Tibial nerve (tissue), 4 donors: ENCODE results near the gene SEMA5B. TPM values are rescaled to one million over a fixed set of nuclear protein-coding genes. Genes with fewer than 3 reads are reported as not detected.

Experiments used
- DNase-seq, 2 donors: peaks; one replicate each; pipeline ENCODE4 v3.0.0-alpha.2; 2019; ENCODE audit warnings: low spot score in 2 of 2
- H3K27ac ChIP-seq, 4 donors: fragments of 200-600 bp; sonication (generic) in 3 of 4; one replicate each; pipeline ENCODE4 v1.5.1; 2017 to 2019; ENCODE audit warnings: mild to moderate bottlenecking in 1 of 4
- H3K27me3 ChIP-seq, 2 donors: fragments of 200-600 bp; sonication (generic) in 1 of 2; one replicate each; pipeline versions ENCODE4 v1.5.1 to v1.6.0; 2017 to 2019
- H3K36me3 ChIP-seq, 3 donors: fragments of 200-600 bp; sonication (generic); one replicate each; pipeline ENCODE4 v1.5.1; 2018 to 2019
- H3K4me1 ChIP-seq, 4 donors: fragments of 200-600 bp; sonication (generic) in 3 of 4; one replicate each; pipeline ENCODE4 v1.5.1; 2017 to 2019
- H3K4me3 ChIP-seq, 4 donors: fragments of 200-600 bp; sonication (generic) in 3 of 4; one replicate each; pipeline ENCODE4 v1.5.1; 2017 to 2019; ENCODE audit warnings: mild to moderate bottlenecking in 1 of 4, moderate library complexity in 1 of 4
- H3K9me3 ChIP-seq, 4 donors: fragments of 200-600 bp; sonication (generic) in 3 of 4; one replicate each; pipeline ENCODE4 v1.5.1; 2017 to 2019
- CTCF ChIP-seq, 5 experiments: fragments of 200-600 bp in 3 of 5; fragments of 450-650 bp in 2 of 5; sonication (generic) in 3 of 5; IDR thresholded peaks; one replicate each; pipeline ENCODE4 v1.5.1; 2016 to 2019; ENCODE audit warnings: antibody characterized with exemption in 5 of 5, mild to moderate bottlenecking in 3 of 5, moderate library complexity in 2 of 5
- EP300 ChIP-seq, 2 donors: sonication (generic); formaldehyde crosslinking; IDR thresholded peaks; one replicate each; pipeline ENCODE4 v1.6.1; 2017; ENCODE audit warnings: antibody characterized with exemption in 2 of 2, mild to moderate bottlenecking in 1 of 2
- POLR2A ChIP-seq, 2 donors: fragments of 450-650 bp; IDR thresholded peaks; one replicate each; pipeline ENCODE4 v1.6.1; 2017; ENCODE audit warnings: antibody characterized with exemption in 2 of 2, mild to moderate bottlenecking in 2 of 2, moderate library complexity in 2 of 2
- WGBS, 2 donors: methylation state at CpG; one replicate each; pipeline ENCODE4 v1.1.5; 2018; 5-methylcytosine and 5-hydroxymethylcytosine counted together
- total RNA-seq, 4 donors: library from RNA; depleted of rRNA; stranded (reverse); fragments of >200 nt; gene quantifications; one replicate each; pipeline ENCODE4 v1.1.0, GENCODE V29; 2016

SEMA5B gene
- total RNA-seq, 4 donors from 2014 or later = 6.7 to 19.7 (median 13.1) TPM

- Histone ChIP-seq H3K4me3 (no peak overlapping the region), H3K4me1 (no peaks in the 10 kb centered on the region), H3K9me3 (no peaks in the 10 kb centered on the region), H3K27ac (no peak overlapping the region), H3K36me3 (no peaks in the 10 kb centered on the region), H3K27me3 (peaks cover 0 to 20% of the 10 kb centered on the region in 2 donors)
- DNase-seq = no peak
- TF ChIP-seq CTCF (IDR thresholded peaks at IDR 0.05) (no peak), POLR2A (IDR thresholded peaks at IDR 0.05) (no peak), EP300 (IDR thresholded peaks at IDR 0.05) (no peak)
- 91 to 93% methylated on average over 15 to 16 of the region's 16 CpGs for WGBS, 2 donors
Measured at GRCh38 chr3:122911901-122912300, 115.7 kb downstream of the SEMA5B start.

GRCh38 chr3:122908251-122908650, 119.3 kb downstream of the SEMA5B start:
- Histone ChIP-seq H3K4me3 (no peak overlapping the region), H3K27me3 (peaks cover 0 to 15% of the 10 kb centered on the region in 2 donors), H3K9me3 (peaks cover 0 to 6% (median 0%) of the 10 kb centered on the region in 4 donors), H3K4me1 (no peaks in the 10 kb centered on the region), H3K36me3 (no peaks in the 10 kb centered on the region), H3K27ac (no peak overlapping the region)
- WGBS, 2 donors = 95 to 97% methylated on average over 3 of the region's 3 CpGs
- no peak for DNase-seq
- TF ChIP-seq CTCF (IDR thresholded peaks at IDR 0.05) (no peak), EP300 (IDR thresholded peaks at IDR 0.05) (no peak), POLR2A (IDR thresholded peaks at IDR 0.05) (no peak)

- Histone ChIP-seq H3K4me1 (no peaks in the 10 kb centered on the region), H3K36me3 (no peaks in the 10 kb centered on the region), H3K4me3 (no peak overlapping the region), H3K9me3 (peaks cover 0 to 6% (median 0%) of the 10 kb centered on the region in 4 donors), H3K27me3 (peaks cover 0 to 7% of the 10 kb centered on the region in 2 donors), H3K27ac (no peak overlapping the region)
- TF ChIP-seq POLR2A (IDR thresholded peaks at IDR 0.05) (no peak), CTCF (IDR thresholded peaks at IDR 0.05) (no peak), EP300 (IDR thresholded peaks at IDR 0.05) (no peak)
- DNase-seq = no peak
- 92 to 96% methylated on average over 4 of the region's 4 CpGs for WGBS, 2 donors
Measured at GRCh38 chr3:122907471-122907870, 120.1 kb downstream of the SEMA5B start.

- no peak overlapping the region for H3K4me3 ChIP-seq
- H3K27ac ChIP-seq = no peak overlapping the region
- no peaks in the 10 kb centered on the region for H3K36me3 ChIP-seq
- TF ChIP-seq EP300 (IDR thresholded peaks at IDR 0.05) (no peak), POLR2A (IDR thresholded peaks at IDR 0.05) (no peak), CTCF (IDR thresholded peaks at IDR 0.05) (no peak)
- H3K4me1 ChIP-seq = no peaks in the 10 kb centered on the region
- peaks cover 0 to 6% (median 0%) of the 10 kb centered on the region in 4 donors for H3K9me3 ChIP-seq
- 59 to 67% methylated on average over 4 of the region's 4 CpGs for WGBS, 2 donors
- DNase-seq = no peak
- H3K27me3 ChIP-seq = no peaks in the 10 kb centered on the region
Measured at GRCh38 chr3:122903171-122903570, 124.4 kb downstream of the SEMA5B start.

- DNase-seq = no peak
- no peak overlapping the region for H3K27ac ChIP-seq
- WGBS, 2 donors = 86 to 98% methylated on average over 2 of the region's 2 CpGs
- H3K27me3 ChIP-seq = no peaks in the 10 kb centered on the region
- no peak for TF ChIP-seq POLR2A (IDR thresholded peaks at IDR 0.05)
- no peak for TF ChIP-seq CTCF (IDR thresholded peaks at IDR 0.05)
- no peak for TF ChIP-seq EP300 (IDR thresholded peaks at IDR 0.05)
- no peak overlapping the region for H3K4me3 ChIP-seq
- H3K36me3 ChIP-seq = no peaks in the 10 kb centered on the region
- peaks cover 0 to 6% (median 0%) of the 10 kb centered on the region in 4 donors for H3K9me3 ChIP-seq
- no peaks in the 10 kb centered on the region for H3K4me1 ChIP-seq
Measured at GRCh38 chr3:122902326-122902725, 125.2 kb downstream of the SEMA5B start.
